IPS DF 6.9 (cell line): ENCODE results near the gene NCKIPSD.
A peak's percentile ranks its signal among the peaks of the same experiment; 100 is the strongest.

Source experiments
- DNase-seq: peaks from one replicate; pipeline ENCODE4 v3.0.0-alpha.2; 2013; ENCODE audit warnings: low read depth, low spot score
- H3K27ac ChIP-seq: one replicate; pipeline ENCODE4 v1.5.1; 2013; ENCODE audit warnings: low read length, control low read depth
- H3K27me3 ChIP-seq: 2 replicates; pipeline ENCODE4 v1.6.1; 2013; ENCODE audit warnings: mild to moderate bottlenecking, low read length; ENCODE audit not compliant: control insufficient read depth, insufficient read depth
- H3K36me3 ChIP-seq: 2 replicates; pipeline ENCODE4 v1.6.1; 2013; ENCODE audit warnings: low read length; ENCODE audit not compliant: control insufficient read depth, insufficient read depth
- H3K4me1 ChIP-seq: 2 replicates; pipeline ENCODE4 v1.6.1; 2013; ENCODE audit warnings: low read length; ENCODE audit not compliant: control insufficient read depth, insufficient read depth
- H3K4me3 ChIP-seq: 2 replicates; pipeline ENCODE4 v1.5.1; 2013; ENCODE audit warnings: mild to moderate bottlenecking, low read length
- H3K9me3 ChIP-seq: 2 replicates; pipeline ENCODE4 v1.6.1; 2013; ENCODE audit warnings: low read length, inconsistent platforms; ENCODE audit not compliant: control insufficient read depth, insufficient read depth
- WGBS: extraction: QIAGEN DNeasy Blood & Tissue Kit; methylation state at CpG from one replicate; pipeline ENCODE4 v1.1.7; 2013; ENCODE audit warnings: mixed read lengths, missing lambda C conversion rate; ENCODE audit not compliant: insufficient read length, insufficient coverage; 5-methylcytosine and 5-hydroxymethylcytosine counted together

NCKIPSD gene

GRCh38 chr3:48635222-48636021, 50.3 kb downstream of the NCKIPSD start, which contains the start of gene SLC26A6:
Gene SLC26A6 (minus strand): TSS chr3:48635461. CDS start chr3:48635393, 68 bp downstream.
- H3K27ac ChIP-seq, result no peak within 1 kb of the TSS
- peaks cover 5% of the 10 kb centered on the region for H3K4me1 ChIP-seq
- peaks cover 34% of the 10 kb centered on the region for H3K36me3 ChIP-seq
- peak within 1 kb of the TSS; percentile 92 for H3K4me3 ChIP-seq
- no peaks in the 10 kb centered on the region for H3K9me3 ChIP-seq
- no peaks in the 10 kb centered on the region for H3K27me3 ChIP-seq
- WGBS, result no CpG with 5 or more reads among the region's 68 CpGs
- peak; percentile 88 for DNase-seq

DNA sequence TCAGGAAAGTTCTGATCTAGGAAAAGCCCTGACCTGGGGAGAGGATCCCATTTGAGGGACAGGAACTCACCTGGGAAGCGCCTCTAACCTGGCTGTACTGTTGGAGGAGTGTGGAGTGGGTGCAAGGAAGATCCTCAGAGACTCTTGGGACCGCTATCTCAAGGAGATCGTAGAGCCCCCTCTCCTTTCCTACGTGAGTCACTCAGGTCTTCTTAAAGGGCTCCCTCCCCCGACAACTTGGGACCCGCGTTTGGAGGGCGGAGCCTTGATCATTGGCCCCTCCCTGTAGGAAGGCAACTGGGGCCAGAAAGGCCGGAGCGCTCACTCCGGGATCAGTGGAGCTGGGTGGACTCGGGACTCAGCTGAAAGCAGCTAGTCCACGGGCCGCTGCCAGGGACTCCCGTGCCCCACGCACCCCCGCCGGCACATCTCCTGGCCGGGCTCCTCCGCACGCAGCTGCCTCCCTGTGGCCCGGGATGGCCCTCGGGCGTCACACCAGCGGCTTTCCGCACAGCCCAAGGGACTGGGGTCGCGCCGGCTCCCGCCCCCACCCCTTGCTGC, 51.0 kb downstream of the NCKIPSD start:
- no peak for DNase-seq
- Histone ChIP-seq H3K27me3 (no peaks in the 10 kb centered on the region), H3K4me1 (peaks cover 5% of the 10 kb centered on the region), H3K9me3 (no peaks in the 10 kb centered on the region), H3K4me3 (peak overlapping the region; percentile 92), H3K27ac (no peak overlapping the region), H3K36me3 (peaks cover 31% of the 10 kb centered on the region)
- no CpG with 5 or more reads among the region's 30 CpGs for WGBS

DNA sequence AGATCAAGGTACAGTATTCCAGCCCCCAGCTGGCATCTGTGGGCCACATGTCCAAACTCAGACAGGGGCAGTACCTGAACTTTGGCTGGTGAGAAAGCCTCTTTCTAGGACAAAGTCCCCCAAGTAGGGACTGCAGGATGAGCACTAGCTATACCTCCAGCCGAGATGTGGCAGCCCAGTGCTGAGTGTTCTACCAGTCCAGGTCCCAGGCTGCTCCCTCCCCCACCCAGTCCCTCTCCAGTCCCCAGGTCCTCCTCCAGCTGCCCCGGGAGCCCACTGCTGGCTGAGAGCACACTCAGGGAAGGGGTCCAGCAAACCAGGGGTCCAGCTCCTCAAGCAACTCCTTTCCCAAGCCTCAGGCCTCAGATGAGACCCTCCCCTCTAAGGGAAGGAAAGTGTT, 52.0 kb downstream of the NCKIPSD start:
- no CpG with 5 or more reads among the region's 2 CpGs for WGBS
- H3K27me3 ChIP-seq, result no peaks in the 10 kb centered on the region
- no peak overlapping the region for H3K27ac ChIP-seq
- H3K36me3 ChIP-seq, result peaks cover 27% of the 10 kb centered on the region
- no peak overlapping the region for H3K4me3 ChIP-seq
- no peak for DNase-seq
- H3K9me3 ChIP-seq, result no peaks in the 10 kb centered on the region
- H3K4me1 ChIP-seq, result peaks cover 5% of the 10 kb centered on the region

DNA sequence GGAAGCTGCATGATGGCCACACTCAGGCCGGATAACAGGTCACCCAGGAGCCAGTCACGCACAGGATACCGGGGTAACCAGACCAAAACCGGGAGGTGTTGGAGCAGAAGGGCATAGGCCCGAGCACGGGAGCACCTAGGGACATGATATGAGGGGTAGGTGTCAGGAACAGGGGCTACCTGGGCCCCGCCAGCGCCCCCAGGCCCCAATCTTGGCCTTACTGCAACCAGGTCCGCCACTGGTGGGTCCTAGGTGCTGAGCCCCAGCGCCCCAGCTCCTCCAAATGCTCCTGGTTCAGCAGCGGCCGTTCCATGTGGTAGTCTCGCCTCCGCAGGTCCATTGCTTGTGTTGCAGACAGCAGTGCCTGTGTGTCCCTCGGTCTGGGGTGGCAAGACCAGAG, 52.5 kb downstream of the NCKIPSD start:
- WGBS, result no CpG with 5 or more reads among the region's 15 CpGs
- Histone ChIP-seq H3K27me3 (no peaks in the 10 kb centered on the region), H3K27ac (no peak overlapping the region), H3K4me3 (no peak overlapping the region), H3K9me3 (no peaks in the 10 kb centered on the region), H3K4me1 (peaks cover 5% of the 10 kb centered on the region), H3K36me3 (peaks cover 29% of the 10 kb centered on the region)
- DNase-seq, result no peak

DNA sequence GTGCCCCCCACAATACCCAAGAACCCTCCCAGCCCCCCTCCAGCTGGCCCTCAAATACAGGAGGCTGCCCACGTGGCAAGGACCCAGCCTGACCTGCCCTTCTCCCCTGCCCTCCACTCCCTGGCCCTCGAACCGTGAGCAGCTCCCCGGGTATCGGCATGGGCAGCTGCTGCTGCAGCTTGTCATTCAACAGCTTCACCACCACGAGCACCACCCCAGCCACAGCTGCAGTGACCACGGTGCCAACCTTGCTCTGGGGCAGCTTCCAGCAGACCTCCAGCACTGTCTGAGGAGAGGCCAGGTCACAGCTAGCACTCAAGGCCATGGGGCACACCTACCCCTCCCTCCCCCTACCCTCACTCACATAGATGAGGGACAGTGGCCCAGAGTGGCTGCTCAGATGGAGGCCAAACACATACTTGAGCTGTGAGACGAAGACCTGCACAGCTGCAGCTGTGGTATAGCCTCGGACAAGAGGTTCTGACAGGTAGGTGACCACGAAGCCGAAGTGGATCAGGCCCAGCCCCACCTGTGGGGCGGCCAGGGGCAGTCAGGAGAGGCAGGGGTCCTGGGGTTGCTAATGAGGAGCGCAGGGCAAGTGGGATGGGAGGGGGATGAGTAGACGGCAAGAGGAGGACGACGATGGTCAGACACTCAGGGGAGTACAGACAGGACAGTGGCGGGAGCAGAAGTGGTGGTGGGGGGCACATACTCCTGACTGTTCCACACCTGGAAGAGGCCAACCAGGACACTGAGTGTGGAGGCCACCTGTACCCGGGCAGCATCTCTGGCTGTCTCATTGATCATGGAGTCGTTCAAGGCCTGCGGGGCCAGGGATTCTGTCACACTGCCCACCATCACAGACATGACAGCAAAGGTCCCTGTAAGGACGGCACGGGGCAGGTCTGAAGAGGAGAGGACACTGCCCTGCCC, 53.9 kb downstream of the NCKIPSD start:
- H3K27ac ChIP-seq, result no peak overlapping the region
- H3K27me3 ChIP-seq, result no peaks in the 10 kb centered on the region
- H3K9me3 ChIP-seq, result no peaks in the 10 kb centered on the region
- WGBS, result no CpG with 5 or more reads among the region's 22 CpGs
- no peak overlapping the region for H3K4me3 ChIP-seq
- H3K36me3 ChIP-seq, result peaks cover 41% of the 10 kb centered on the region
- no peak for DNase-seq
- peaks cover 5% of the 10 kb centered on the region; the same call in 1 of the 2 replicates for H3K4me1 ChIP-seq

- peaks cover 44% of the 10 kb centered on the region for H3K36me3 ChIP-seq
- no peak overlapping the region for H3K4me3 ChIP-seq
Measured at GRCh38 chr3:48630833-48631232, 54.9 kb downstream of the NCKIPSD start.

GRCh38 chr3:48630407-48630806, 55.3 kb downstream of the NCKIPSD start:
- Histone ChIP-seq H3K4me3 (no peak overlapping the region), H3K27ac (no peak overlapping the region), H3K36me3 (peaks cover 49% of the 10 kb centered on the region), H3K9me3 (no peaks in the 10 kb centered on the region), H3K4me1 (0 out of 2 replicates have a peak, but pooled peaks cover 3% of the 10 kb centered on the region), H3K27me3 (no peaks in the 10 kb centered on the region)
- no CpG with 5 or more reads among the region's 8 CpGs for WGBS
- no peak for DNase-seq

More at GRCh38 chr3:48630833-48631232, 54.9 kb downstream of the NCKIPSD start:
- no peak overlapping the region for H3K27ac ChIP-seq
- H3K9me3 ChIP-seq, result no peaks in the 10 kb centered on the region
- H3K27me3 ChIP-seq, result no peaks in the 10 kb centered on the region
- DNase-seq, result no peak
- H3K4me1 ChIP-seq, result 0 out of 2 replicates have a peak, but pooled peaks cover 3% of the 10 kb centered on the region
- WGBS, result no CpG with 5 or more reads among the region's 12 CpGs

DNA sequence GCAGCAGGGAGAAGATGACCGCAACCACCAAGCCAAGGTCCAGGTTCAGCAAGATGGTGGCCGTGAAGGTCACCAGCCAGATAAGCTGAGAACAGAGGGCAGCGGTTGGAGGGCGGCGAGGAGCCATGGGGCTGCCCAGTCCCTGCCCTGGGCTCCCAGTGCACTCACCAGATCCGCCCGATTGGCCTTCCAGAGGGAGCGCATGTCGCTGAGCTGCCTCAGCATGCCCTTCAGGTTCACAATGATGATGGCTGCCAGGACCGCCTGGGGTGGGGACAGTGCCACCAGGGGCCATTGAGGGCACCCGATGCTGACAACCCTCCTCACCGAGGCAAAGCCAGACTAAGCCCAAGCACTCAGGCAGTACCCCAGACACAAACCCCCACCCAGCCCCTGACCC, 55.8 kb downstream of the NCKIPSD start:
- peaks cover 52% of the 10 kb centered on the region for H3K36me3 ChIP-seq
- H3K4me3 ChIP-seq, result no peak overlapping the region; the same call in 1 of the 2 replicates
- no peaks in the 10 kb centered on the region for H3K27me3 ChIP-seq
- no CpG with 5 or more reads among the region's 12 CpGs for WGBS
- H3K9me3 ChIP-seq, result no peaks in the 10 kb centered on the region
- no peak for DNase-seq
- H3K4me1 ChIP-seq, result 0 out of 2 replicates have a peak, but pooled peaks cover 3% of the 10 kb centered on the region
- no peak overlapping the region for H3K27ac ChIP-seq

DNA sequence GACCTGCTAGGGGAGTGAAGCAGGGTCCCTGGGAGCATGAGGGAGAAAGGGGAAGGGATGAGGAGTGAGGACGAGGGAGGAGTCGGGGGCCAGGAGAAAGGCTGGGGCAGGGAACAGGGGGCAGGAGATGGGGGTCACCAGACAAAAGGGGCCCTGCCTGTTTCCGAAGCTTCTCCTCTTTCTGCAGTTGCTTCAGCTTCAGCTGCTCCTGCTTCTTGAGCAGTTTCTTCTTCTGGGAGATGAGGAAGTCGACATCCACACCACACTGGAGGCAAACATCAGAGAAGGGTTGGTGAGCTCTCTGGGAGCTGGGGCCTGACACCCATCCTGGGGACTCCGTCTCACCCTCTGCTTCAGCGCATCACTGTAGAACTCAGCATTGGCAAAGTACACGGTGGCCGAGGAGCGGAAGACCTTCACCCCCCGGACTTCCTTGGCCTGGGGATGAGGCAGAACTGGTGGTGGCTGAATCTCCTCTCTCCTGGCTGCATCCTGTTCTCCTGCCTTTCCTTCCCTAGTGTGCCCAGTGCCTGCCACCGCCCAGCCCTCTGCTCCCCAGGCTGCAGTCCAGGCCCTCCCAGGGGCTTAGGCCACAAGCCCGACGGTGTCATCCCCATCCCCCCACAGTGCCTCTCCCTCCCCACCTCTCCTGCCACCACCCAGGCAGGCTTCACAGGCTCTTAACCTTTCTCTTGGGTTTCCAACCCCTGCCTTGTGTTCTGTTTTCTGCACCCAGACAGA, 57.3 kb downstream of the NCKIPSD start:
- DNase-seq, result no peak
- Histone ChIP-seq H3K9me3 (no peaks in the 10 kb centered on the region), H3K27me3 (no peaks in the 10 kb centered on the region), H3K27ac (no peak overlapping the region), H3K36me3 (peaks cover 51% of the 10 kb centered on the region), H3K4me3 (no peak overlapping the region), H3K4me1 (peaks cover 3% of the 10 kb centered on the region)
- WGBS, result no CpG with 5 or more reads among the region's 13 CpGs
